HepG2 (cell line): ENCODE results near the gene SYCE3. TPM values are rescaled to one million over a fixed set of nuclear protein-coding genes. Genes with fewer than 3 reads are reported as not detected.

Experiments
- CCAR2 ChIP-seq: fragments of 200-400 bp; formaldehyde crosslinking; optimal IDR thresholded peaks from 2 replicates; pipeline ENCODE3; 2018; ENCODE audit warnings: low read depth, mild to moderate bottlenecking, low read length, moderate library complexity
- IKZF1 ChIP-seq: fragments of 450-650 bp; IDR thresholded peaks from 2 replicates; pipeline ENCODE4 v1.7.1; 2016
- KDM5B ChIP-seq: sonication (generic); formaldehyde crosslinking; IDR thresholded peaks from 2 replicates; pipeline ENCODE4 v1.4.0; 2020; ENCODE audit warnings: missing genetic modification reagents, mild to moderate bottlenecking, borderline replicate concordance
- PLRG1 ChIP-seq: fragments of 450-650 bp; conservative IDR thresholded peaks from 2 replicates; pipeline ENCODE4 v1.6.1; 2016
- SNAPC5 ChIP-seq: sonication (generic); formaldehyde crosslinking; IDR thresholded peaks from 2 replicates; pipeline ENCODE4 v1.8.1; 2023; ENCODE audit warnings: mild to moderate bottlenecking, missing genetic modification reagents, borderline replicate concordance
- SP1 ChIP-seq, 2 experiments: fragments of 450-650 bp in 1 of 2; sonication (generic) in 1 of 2; formaldehyde crosslinking in 1 of 2; IDR thresholded peaks; 2 replicates each; pipeline versions ENCODE4 v1.4.0 to v1.6.1; 2016 to 2020; ENCODE audit warnings: missing genetic modification reagents in 1 of 2
- SSRP1 ChIP-seq: IDR thresholded peaks from 2 replicates; pipeline ENCODE4 v1.6.1; 2016; ENCODE audit warnings: control low read depth
- TFAP4 ChIP-seq: sonication (generic); IDR thresholded peaks from 2 replicates; pipeline ENCODE4 v1.6.1; 2016; ENCODE audit warnings: low read depth, borderline replicate concordance
- TFDP1 ChIP-seq: IDR thresholded peaks from 2 replicates; pipeline ENCODE4 v1.6.1; 2016; ENCODE audit warnings: missing compliant biosample characterization, missing genetic modification reagents, borderline replicate concordance
- TRAFD1 ChIP-seq: sonication (generic); formaldehyde crosslinking; IDR thresholded peaks from 2 replicates; pipeline ENCODE4 v1.5.1; 2020; ENCODE audit warnings: missing genetic modification reagents, mild to moderate bottlenecking, borderline replicate concordance
- ZBTB2 ChIP-seq: sonication (generic); formaldehyde crosslinking; IDR thresholded peaks from 2 replicates; pipeline ENCODE4 v1.8.0; 2022; ENCODE audit warnings: low read depth, missing genetic modification reagents
- ZEB1 ChIP-seq: IDR thresholded peaks from 2 replicates; pipeline ENCODE4 v1.6.1; 2012; ENCODE audit warnings: mild to moderate bottlenecking, low read depth, inconsistent platforms; ENCODE audit not compliant: insufficient replicate concordance
- ZFP36 ChIP-seq: fragments of 150-350 bp; IDR thresholded peaks from 2 replicates; pipeline ENCODE4 v1.6.1; 2018; ENCODE audit warnings: borderline replicate concordance, low read length, low read depth; ENCODE audit not compliant: partially characterized antibody
- ZNF101 ChIP-seq: sonication (generic); formaldehyde crosslinking; IDR thresholded peaks from 2 replicates; pipeline ENCODE4 v1.4.0; 2020; ENCODE audit warnings: mild to moderate bottlenecking, low read depth, missing genetic modification reagents, borderline replicate concordance
- ZNF235 ChIP-seq: sonication (generic); formaldehyde crosslinking; IDR thresholded peaks from 2 replicates; pipeline ENCODE4 v1.8.1; 2023; ENCODE audit warnings: mild to moderate bottlenecking, missing genetic modification reagents, borderline replicate concordance
- ZNF550 ChIP-seq: sonication (generic); formaldehyde crosslinking; IDR thresholded peaks from 2 replicates; pipeline ENCODE4 v1.4.0; 2020; ENCODE audit warnings: mild to moderate bottlenecking, missing genetic modification reagents, borderline replicate concordance
- ZNF607 ChIP-seq: sonication (generic); formaldehyde crosslinking; IDR thresholded peaks from 2 replicates; pipeline ENCODE4 v1.5.1; 2020; ENCODE audit warnings: missing genetic modification reagents, mild to moderate bottlenecking, borderline replicate concordance
- ZNF619 ChIP-seq: sonication (generic); formaldehyde crosslinking; IDR thresholded peaks from 2 replicates; pipeline ENCODE4 v1.4.0; 2020; ENCODE audit warnings: mild to moderate bottlenecking, missing genetic modification reagents
- ZNF687 ChIP-seq: sonication (generic); formaldehyde crosslinking; IDR thresholded peaks from 2 replicates; pipeline ENCODE4 v1.5.1; 2020; ENCODE audit warnings: mild to moderate bottlenecking, missing genetic modification reagents, moderate library complexity
- polyA plus RNA-seq, 8 experiments: library from polyadenylated mRNA; depleted of rRNA in 3 of 8; stranded (reverse) in 7 of 8; unstranded in 1 of 8; fragments of >200 nt; fragmentation: Illumina TruSeq in 4 of 8; extraction: Trizol in 4 of 8; gene quantifications; 2 replicates each; pipeline versions ENCODE4 v1.2.1 to v1.2.3, GENCODE V29; 2011 to 2016; ENCODE audit warnings: low read depth in 4 of 8, missing spikeins in 1 of 8, mixed read lengths in 1 of 8; ENCODE audit not compliant: insufficient read depth in 1 of 8
- total RNA-seq, 5 experiments: library from RNA; depleted of rRNA; stranded (reverse); fragments of >200 nt; fragmentation: Illumina TruSeq; extraction: Trizol; gene quantifications; 2 replicates each; pipeline ENCODE4 v1.2.3, GENCODE V29; 2016; ENCODE audit warnings: low read depth in 1 of 5

The SYCE3 gene
- total and polyA plus RNA-seq, 2 of the 13 experiments (the other 11 are each of a cell fraction or from before 2014, with no cell fraction given): not detected

- TF ChIP-seq IKZF1: no peak
- TF ChIP-seq ZFP36: no peak
- TF ChIP-seq ZNF619: no peak
- no peak for TF ChIP-seq ZBTB2 (CRISPR knock-in tag)
- TF ChIP-seq ZNF607 (CRISPR knock-in tag): peak; percentile 45; the same call in 1 of the 2 replicates
- TF ChIP-seq ZEB1: peak; percentile 6
- TF ChIP-seq TFAP4: no peak
- no peak for TF ChIP-seq PLRG1
- no peak for TF ChIP-seq ZNF101 (CRISPR knock-in tag)
- TF ChIP-seq SNAPC5 (CRISPR knock-in tag): no peak
- TF ChIP-seq SP1 (IDR thresholded peaks at IDR 0.05): no peak
- TF ChIP-seq SP1 (CRISPR knock-in tag; IDR thresholded peaks at IDR 0.05): no peak
- TF ChIP-seq TRAFD1 (CRISPR knock-in tag): no peak
- no peak for TF ChIP-seq ZNF235 (CRISPR knock-in tag)
- peak; percentile 88; the same call in 1 of the 2 replicates for TF ChIP-seq TFDP1
- TF ChIP-seq ZNF550 (CRISPR knock-in tag): no peak
- TF ChIP-seq KDM5B: peak; percentile 49; the same call in 1 of the 2 replicates
- peak; percentile 76 for TF ChIP-seq ZNF687
- TF ChIP-seq CCAR2: no peak
- TF ChIP-seq SSRP1 (CRISPR knock-in tag): 0 out of 2 replicates have a peak, but pooled peaks have one; percentile 60
Measured at GRCh38 chr22:50528682-50529415, 33.9 kb downstream of the SYCE3 start (continued).
